Activated T-cell treated with anti-CD3 and anti-CD28 coated beads, Interleukin-2, amount 50 U/mL, for 4 hours (primary cell): Measurements from ENCODE around the gene FLNA. TPM values are rescaled to one million over a fixed set of nuclear protein-coding genes. Genes with fewer than 3 reads are reported as not detected.

Source experiments
- ATAC-seq, 2 donors: fragments of 200-7000 bp; cut with Tn5 transposase; one replicate each; pipeline ENCODE4 v1.10.0; 2021
- DNase-seq: peaks from one replicate; pipeline ENCODE4 v3.0.0-alpha.2; 2020
- H3K27me3 Mint-ChIP-seq: one replicate; pipeline ENCODE4 v1.8.0; 2021; ENCODE audit warnings: low read depth, mixed read lengths
- H3K36me3 Mint-ChIP-seq: one replicate; pipeline ENCODE4 v1.8.0; 2022; ENCODE audit warnings: mixed read lengths; ENCODE audit not compliant: insufficient read depth
- H3K4me1 Mint-ChIP-seq: one replicate; pipeline ENCODE4 v1.8.0; 2021; ENCODE audit warnings: low read depth, mixed read lengths
- H3K4me3 Mint-ChIP-seq: one replicate; pipeline ENCODE4 v1.8.0; 2021; ENCODE audit warnings: mild to moderate bottlenecking, moderate library complexity, mixed read lengths
- H3K9me3 Mint-ChIP-seq: one replicate; pipeline ENCODE4 v1.8.0; 2021; ENCODE audit warnings: mixed read lengths
- total RNA-seq, 3 donors: library from RNA; stranded (reverse); gene quantifications; one replicate each; pipeline ENCODE4 v1.2.1, GENCODE V29; 2021

The FLNA gene, protein sequence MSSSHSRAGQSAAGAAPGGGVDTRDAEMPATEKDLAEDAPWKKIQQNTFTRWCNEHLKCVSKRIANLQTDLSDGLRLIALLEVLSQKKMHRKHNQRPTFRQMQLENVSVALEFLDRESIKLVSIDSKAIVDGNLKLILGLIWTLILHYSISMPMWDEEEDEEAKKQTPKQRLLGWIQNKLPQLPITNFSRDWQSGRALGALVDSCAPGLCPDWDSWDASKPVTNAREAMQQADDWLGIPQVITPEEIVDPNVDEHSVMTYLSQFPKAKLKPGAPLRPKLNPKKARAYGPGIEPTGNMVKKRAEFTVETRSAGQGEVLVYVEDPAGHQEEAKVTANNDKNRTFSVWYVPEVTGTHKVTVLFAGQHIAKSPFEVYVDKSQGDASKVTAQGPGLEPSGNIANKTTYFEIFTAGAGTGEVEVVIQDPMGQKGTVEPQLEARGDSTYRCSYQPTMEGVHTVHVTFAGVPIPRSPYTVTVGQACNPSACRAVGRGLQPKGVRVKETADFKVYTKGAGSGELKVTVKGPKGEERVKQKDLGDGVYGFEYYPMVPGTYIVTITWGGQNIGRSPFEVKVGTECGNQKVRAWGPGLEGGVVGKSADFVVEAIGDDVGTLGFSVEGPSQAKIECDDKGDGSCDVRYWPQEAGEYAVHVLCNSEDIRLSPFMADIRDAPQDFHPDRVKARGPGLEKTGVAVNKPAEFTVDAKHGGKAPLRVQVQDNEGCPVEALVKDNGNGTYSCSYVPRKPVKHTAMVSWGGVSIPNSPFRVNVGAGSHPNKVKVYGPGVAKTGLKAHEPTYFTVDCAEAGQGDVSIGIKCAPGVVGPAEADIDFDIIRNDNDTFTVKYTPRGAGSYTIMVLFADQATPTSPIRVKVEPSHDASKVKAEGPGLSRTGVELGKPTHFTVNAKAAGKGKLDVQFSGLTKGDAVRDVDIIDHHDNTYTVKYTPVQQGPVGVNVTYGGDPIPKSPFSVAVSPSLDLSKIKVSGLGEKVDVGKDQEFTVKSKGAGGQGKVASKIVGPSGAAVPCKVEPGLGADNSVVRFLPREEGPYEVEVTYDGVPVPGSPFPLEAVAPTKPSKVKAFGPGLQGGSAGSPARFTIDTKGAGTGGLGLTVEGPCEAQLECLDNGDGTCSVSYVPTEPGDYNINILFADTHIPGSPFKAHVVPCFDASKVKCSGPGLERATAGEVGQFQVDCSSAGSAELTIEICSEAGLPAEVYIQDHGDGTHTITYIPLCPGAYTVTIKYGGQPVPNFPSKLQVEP (N-terminal part only)
- total RNA-seq: 100 to 1,000 TPM; 765 to 924 (median 866) TPM

DNA sequence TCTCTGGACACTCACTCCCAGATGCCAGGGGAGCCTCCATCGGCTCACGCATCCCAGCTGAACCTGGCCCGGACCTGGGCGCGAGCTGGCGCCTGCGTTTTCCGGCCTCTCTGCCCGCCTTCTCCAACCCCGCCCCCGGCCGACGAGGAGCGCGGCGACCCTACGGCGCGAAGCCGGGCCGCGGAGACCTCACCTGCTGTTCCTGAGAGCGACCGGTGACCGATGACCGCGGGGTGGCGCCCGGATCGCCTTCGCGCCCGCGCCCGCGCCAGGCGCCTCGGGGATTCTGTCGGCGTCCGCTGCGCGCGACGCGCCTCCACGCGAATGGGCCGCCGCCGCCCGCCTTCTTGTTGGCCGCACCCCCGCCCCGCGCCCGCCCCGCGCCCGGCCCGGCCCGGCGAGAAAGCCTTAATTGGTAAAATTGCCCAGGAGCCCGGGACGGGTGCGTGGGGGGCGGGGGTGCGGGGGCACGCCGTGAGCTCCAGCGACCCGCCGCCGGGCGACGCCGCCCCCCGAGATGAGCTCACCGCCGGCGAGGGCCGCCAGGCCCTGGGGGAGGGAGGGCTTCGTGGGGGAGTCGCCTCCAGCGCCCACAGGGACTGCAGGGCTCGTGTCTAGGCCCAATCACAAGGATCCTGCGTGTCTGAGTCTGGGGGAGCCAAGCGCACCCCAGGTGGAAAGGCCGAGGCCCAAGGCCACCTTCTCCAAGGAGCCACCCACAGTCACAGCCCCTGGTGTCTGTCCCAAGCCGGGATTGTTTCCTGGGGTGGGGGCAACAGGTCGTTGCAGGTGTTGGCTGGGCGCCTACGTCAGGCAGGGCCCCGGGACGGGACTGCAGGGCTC is at the start of gene FLNA:
FLNA (minus strand) TSS at position 322 of the 843 bp plus-strand sequence. CDS start 3,389 bp downstream, outside the sequence.
- no peak for ATAC-seq
- DNase-seq: no peak
- Mint-ChIP-seq H3K4me1 (peaks cover 23% of the 10 kb centered on the region), H3K9me3 (no peaks in the 10 kb centered on the region), H3K4me3 (peak within 1 kb of the TSS; percentile 68), H3K36me3 (peaks cover 2% of the 10 kb centered on the region), H3K27me3 (no peaks in the 10 kb centered on the region)

DNA sequence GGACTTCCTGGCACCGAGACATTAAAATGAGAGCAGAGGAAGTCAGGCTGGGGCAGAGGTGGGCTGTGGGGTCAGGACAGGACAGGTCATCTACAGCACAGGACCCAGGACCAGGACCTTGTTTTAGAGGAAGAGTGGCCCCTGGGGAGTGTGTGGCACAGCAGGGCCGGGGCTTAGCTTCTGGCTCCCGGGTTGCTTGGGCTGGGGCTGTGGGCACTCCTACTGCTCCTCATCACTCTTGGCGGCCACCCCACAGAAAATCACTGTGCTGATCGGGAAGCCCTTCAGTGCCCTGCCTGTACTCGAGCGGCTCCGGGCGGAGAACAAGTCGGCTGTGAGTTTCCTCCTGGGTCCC is 45.9 kb upstream of the FLNA start:
- ATAC-seq: no peak
- no peaks in the 10 kb centered on the region for H3K36me3 Mint-ChIP-seq

DNA sequence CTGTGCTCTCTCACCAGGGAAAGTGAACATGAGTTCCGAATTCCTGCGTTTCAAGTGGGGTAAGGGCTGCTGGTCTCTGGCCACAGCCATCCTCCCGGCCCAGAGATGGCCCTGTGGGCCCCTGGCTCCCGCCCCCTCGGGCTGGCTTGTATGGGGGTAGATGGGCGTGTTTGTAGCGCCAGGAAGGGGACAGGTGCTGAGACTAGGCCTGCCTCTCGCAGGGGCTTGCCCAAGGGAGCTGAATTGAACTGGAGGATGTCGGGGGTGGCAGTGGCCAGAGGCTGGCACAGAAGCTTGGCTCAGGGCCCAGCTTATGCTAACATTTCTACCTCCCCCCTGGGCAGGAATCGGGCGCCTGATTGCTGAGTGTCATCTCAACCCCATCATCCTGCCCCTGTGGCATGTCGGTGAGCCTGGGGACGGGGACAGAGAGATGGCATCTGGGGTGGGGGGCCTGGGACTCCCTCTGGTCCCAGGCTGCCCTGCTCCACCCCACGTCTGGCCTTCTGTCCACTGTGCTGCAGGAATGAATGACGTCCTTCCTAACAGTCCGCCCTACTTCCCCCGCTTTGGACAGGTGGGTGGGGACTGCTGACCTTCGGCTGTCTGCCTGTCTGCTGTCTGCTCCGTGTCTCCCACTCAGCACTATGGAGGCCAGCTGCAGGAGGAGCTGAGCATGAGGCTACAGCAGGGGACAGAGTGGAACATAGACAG is 45.4 kb upstream of the FLNA start:
- peaks cover 2% of the 10 kb centered on the region for H3K4me1 Mint-ChIP-seq
- H3K27me3 Mint-ChIP-seq: no peaks in the 10 kb centered on the region
- DNase-seq (no peak), ATAC-seq (no peak)
- no peak overlapping the region for H3K4me3 Mint-ChIP-seq
- H3K9me3 Mint-ChIP-seq: no peaks in the 10 kb centered on the region
- no peaks in the 10 kb centered on the region for H3K36me3 Mint-ChIP-seq

More for the DNA sequence above, 45.9 kb upstream of the FLNA start:
- no peaks in the 10 kb centered on the region for H3K27me3 Mint-ChIP-seq
- H3K4me3 Mint-ChIP-seq: no peak overlapping the region
- peaks cover 2% of the 10 kb centered on the region for H3K4me1 Mint-ChIP-seq
- no peaks in the 10 kb centered on the region for H3K9me3 Mint-ChIP-seq
- DNase-seq: no peak

DNA sequence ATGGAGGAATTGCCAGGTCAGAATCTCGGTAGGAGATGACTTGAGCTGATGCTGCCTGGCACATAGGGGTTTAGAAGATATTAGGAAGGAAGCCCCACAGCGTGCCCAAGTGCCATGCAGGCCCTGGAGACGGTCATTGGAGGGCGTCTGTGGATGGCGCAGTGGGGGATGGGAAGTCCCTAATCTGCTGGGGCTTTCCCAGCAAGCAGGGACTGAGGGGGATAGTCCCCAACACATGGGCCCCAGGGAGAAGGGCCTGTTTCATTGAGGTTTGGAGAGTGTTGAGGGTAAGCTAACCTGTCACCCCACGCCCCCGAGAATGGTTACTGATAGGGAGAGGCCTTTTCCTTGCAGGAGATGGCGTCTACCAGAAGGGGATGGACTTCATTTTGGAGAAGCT is 44.8 kb upstream of the FLNA start:
- H3K4me1 Mint-ChIP-seq: peaks cover 2% of the 10 kb centered on the region
- no peaks in the 10 kb centered on the region for H3K27me3 Mint-ChIP-seq
- ATAC-seq (no peak), DNase-seq (no peak)
- no peaks in the 10 kb centered on the region for H3K9me3 Mint-ChIP-seq
- H3K4me3 Mint-ChIP-seq: no peak overlapping the region
- no peaks in the 10 kb centered on the region for H3K36me3 Mint-ChIP-seq

DNA sequence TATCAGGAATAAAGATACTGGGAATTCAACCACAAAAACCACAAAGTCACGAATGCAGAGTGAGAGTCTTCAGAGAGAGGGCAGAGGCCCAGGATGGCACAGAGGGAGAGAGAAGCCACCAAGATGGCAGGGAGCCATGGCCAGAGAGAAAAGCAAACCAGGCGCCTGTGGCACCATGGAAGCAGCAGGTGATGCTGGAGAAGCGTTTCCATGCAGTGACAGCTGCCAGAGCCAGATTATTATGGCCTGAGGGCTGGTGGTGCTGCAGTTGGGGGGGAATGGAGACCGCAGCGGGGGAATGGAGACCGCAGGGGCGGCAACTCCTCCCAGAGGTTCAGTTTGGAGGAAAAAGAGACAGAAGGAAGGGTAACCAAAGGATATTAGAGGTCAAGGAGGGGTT is 42.7 kb upstream of the FLNA start:
- no peaks in the 10 kb centered on the region for H3K9me3 Mint-ChIP-seq
- H3K4me3 Mint-ChIP-seq: no peak overlapping the region
- DNase-seq (no peak), ATAC-seq (no peak)
- H3K27me3 Mint-ChIP-seq: no peaks in the 10 kb centered on the region
- H3K36me3 Mint-ChIP-seq: no peaks in the 10 kb centered on the region
- peaks cover 5% of the 10 kb centered on the region for H3K4me1 Mint-ChIP-seq

DNA sequence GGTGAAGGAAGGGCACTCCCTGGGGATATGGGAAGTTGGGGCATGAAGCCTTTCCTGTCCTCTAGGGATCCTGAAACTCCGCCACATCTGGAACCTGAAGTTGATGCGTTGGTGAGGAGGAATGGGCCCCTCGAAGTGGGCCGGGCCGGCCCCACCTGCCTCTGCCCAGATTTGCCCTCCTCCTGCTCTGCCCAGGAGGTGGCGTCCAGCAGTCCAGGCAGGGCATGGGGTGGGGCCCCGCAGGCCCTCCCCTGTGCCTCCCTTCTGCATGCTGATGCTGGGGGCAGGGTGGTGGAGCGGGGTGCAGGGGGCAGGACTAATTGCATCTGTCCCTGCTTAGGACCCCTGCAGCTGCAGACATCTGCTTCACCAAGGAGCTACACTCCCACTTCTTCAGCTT is 38.7 kb upstream of the FLNA start:
- ATAC-seq (no peak), DNase-seq (no peak)
- Mint-ChIP-seq H3K27me3 (no peaks in the 10 kb centered on the region), H3K36me3 (no peaks in the 10 kb centered on the region), H3K9me3 (no peaks in the 10 kb centered on the region), H3K4me3 (peak overlapping the region; percentile 79), H3K4me1 (peaks cover 16% of the 10 kb centered on the region)

DNA sequence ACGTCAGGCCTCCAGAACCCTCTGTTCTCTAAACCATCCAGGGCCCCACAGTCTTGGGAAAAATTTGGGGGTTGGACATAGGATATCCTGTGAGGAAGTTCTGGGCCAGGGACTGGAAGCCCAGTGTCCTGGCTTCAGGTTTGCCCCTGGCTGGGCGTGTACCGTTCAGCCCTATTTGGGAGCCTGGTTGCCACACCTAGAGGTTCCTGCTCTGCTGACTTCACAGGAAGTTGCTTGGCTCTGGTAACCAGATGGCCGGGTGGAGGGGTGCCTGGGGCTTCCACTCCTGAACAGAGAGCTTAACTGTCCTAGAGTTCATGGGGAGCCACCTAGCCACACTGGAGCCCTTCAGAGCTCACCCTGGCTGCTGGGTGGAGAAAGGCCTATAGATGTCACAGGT is 38.0 kb upstream of the FLNA start:
- Mint-ChIP-seq H3K4me1 (peaks cover 16% of the 10 kb centered on the region), H3K4me3 (peak overlapping the region; percentile 79), H3K9me3 (no peaks in the 10 kb centered on the region), H3K36me3 (no peaks in the 10 kb centered on the region), H3K27me3 (no peaks in the 10 kb centered on the region)
- peak; percentile 19 to 29 for ATAC-seq
- DNase-seq: no peak

DNA sequence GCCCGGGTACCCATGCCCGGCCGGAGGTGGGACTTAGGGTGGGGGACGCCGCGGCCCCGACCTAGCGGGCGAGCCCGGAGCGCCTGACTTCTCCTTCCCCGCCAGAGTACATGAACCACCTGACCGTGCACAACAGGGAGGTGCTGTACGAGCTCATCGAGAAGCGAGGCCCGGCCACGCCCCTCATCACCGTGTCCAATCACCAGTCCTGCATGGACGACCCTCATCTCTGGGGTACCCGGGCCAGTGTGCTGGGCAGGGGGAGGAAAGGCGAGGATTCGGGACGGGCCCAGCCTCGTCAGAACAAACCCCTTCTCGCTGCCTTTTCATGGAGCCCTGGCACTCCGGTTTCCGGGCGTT is 37.5 kb upstream of the FLNA start:
- Mint-ChIP-seq H3K4me3 (peak overlapping the region; percentile 79), H3K4me1 (peaks cover 16% of the 10 kb centered on the region), H3K27me3 (no peaks in the 10 kb centered on the region), H3K36me3 (no peaks in the 10 kb centered on the region), H3K9me3 (no peaks in the 10 kb centered on the region)
- peak; percentile 77 to 90 for ATAC-seq
- peak; percentile 33 for DNase-seq

DNA sequence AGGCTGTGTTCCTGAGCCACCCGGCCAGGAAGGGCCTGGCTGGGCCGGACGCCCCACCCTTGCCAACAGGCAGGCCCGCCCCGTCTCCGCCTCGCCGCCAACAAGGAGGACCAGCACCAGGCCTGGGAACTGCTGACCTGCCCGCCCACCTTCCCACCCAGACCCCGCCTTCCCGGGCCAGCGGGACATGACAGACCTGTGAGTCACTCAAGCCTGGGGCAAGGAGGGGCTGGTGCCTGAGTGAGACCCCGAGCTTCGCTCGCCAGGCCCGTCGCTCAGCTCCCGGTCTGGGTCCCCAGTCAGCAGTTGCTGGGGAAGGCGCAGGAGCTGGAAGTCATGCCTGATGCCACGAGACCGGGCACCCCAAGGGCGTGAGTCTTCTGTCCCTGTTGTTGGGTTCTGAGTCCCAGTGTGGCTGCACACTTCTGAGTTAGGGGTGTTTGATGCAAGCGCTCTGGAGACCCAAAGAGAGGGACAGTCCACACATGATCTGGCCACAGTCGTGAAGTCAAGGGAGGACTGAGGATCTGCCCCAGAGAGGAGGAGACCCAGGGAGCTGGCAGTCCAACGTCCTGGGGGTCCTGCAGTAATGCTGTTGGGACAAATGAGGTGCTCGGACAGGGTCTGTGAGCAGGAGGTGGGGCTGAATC is 34.9 kb upstream of the FLNA start, which contains the start of gene DNASE1L1:
DNASE1L1 (minus strand) TSS at position 33 of the 650 bp plus-strand sequence. CDS start 3,686 bp downstream, outside the sequence.
- no peaks in the 10 kb centered on the region for H3K36me3 Mint-ChIP-seq
- H3K9me3 Mint-ChIP-seq: no peaks in the 10 kb centered on the region
- peak within 1 kb of the TSS; percentile 63 for H3K4me3 Mint-ChIP-seq
- no peak for ATAC-seq
- H3K27me3 Mint-ChIP-seq: no peaks in the 10 kb centered on the region
- no peak for DNase-seq
- peaks cover 16% of the 10 kb centered on the region for H3K4me1 Mint-ChIP-seq

DNA sequence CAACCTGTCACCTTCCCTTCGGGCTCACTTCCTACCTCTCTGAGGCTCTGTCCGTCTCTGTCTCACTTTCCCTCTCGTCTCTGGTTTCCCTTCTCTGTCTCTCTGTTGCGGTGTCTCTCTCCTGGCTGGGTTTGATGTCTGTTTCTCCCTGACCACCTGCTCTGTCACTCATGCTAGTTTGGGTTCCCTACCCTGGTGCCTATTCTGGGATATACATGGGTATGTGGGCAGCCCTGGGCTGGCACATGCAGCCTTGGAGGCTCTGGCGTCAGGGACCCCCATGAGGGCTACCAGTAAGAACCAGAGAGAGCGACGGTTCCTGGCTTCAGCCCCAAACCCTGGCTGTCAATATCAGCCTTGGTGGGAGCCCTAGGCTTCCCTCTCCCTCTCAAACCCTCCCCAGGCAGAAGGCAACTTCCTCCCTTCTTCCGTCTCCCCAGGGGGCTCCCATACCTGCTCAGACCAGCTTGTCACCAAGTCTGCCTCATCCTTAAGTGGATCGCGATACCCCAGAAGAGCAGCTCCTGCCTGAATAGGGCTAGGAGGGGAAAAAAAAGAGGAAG is 34.3 kb upstream of the FLNA start:
- H3K4me1 Mint-ChIP-seq: peaks cover 16% of the 10 kb centered on the region
- no peaks in the 10 kb centered on the region for H3K27me3 Mint-ChIP-seq
- H3K36me3 Mint-ChIP-seq: no peaks in the 10 kb centered on the region
- DNase-seq (no peak), ATAC-seq (no peak)
- no peaks in the 10 kb centered on the region for H3K9me3 Mint-ChIP-seq
- H3K4me3 Mint-ChIP-seq: peak overlapping the region; percentile 63

DNA sequence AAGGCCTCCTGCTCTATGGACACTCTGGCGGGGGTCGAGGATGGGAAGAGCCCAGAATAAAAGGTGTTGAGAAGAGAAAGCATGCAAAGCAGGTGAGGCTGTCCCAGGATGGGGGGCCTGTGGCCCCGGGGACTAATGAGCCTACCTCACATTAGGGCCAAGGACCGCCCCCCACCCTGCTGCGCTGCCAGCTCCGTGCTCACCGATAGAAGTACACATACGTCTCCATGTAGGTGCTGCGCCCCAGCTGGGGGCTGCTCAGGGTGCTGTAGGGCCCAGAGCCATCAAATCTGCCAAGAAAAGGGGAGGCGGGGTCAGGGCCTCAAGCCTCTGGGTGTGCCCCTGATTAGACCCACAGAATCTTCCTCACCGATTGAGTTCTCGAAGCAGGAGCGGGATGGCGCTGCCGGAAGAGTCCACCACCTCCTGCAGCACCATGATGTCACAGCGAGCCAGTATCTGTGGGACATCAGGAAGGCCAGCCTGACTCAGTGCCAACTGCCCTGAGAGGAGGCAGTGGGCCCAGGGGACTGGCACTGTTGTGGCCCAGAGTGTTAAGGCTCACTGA is 30.3 kb upstream of the FLNA start:
- no peak for ATAC-seq
- Mint-ChIP-seq H3K9me3 (no peaks in the 10 kb centered on the region), H3K36me3 (peaks cover 2% of the 10 kb centered on the region), H3K4me3 (no peak overlapping the region), H3K4me1 (peaks cover 15% of the 10 kb centered on the region), H3K27me3 (no peaks in the 10 kb centered on the region)
- DNase-seq: no peak

DNA sequence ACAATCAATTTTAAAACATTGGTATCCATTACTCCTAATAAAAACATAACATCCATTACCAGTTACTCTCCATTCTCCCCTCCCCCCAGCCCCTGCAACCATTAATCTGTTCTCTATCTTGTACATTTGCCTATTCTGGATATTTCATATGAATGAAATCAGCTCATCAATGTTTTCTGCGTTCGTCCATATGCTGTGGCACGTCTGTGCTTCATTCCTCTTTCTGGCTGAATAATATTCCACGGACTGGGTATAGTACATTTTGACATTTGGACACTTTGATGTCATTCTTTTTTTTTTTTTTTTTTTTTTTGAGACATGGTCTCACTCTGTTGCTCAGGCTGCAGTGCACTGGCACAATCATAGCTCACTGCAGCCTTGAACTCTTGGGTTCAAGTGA is 29.4 kb upstream of the FLNA start:
- no peak for DNase-seq
- peaks cover 14% of the 10 kb centered on the region for H3K4me1 Mint-ChIP-seq
- no peak overlapping the region for H3K4me3 Mint-ChIP-seq
- ATAC-seq: no peak
- peaks cover 10% of the 10 kb centered on the region for H3K36me3 Mint-ChIP-seq
- H3K27me3 Mint-ChIP-seq: no peaks in the 10 kb centered on the region
- no peaks in the 10 kb centered on the region for H3K9me3 Mint-ChIP-seq
